Left lung (tissue), 10 donors: ENCODE results near the gene PROM1. TPM values are rescaled to one million over a fixed set of nuclear protein-coding genes. Genes with fewer than 3 reads are reported as not detected.

Experiments
- ATAC-seq: fragments of 200-7000 bp; cut with Tn5 transposase; one replicate; pipeline ENCODE4 v1.9.1; 2020; ENCODE audit warnings: moderate library complexity
- DNase-seq, 4 donors: peaks; one replicate each; pipeline ENCODE4 v3.0.0-alpha.2; 2013 to 2020
- H3K27ac ChIP-seq, 2 donors: fragments of 200-600 bp; sonication (generic) in 1 of 2; one replicate each; pipeline versions ENCODE4 v1.5.0 to v1.8.0; 2020 to 2021
- H3K27me3 ChIP-seq, 2 donors: fragments of 200-600 bp; sonication (generic) in 1 of 2; one replicate each; pipeline versions ENCODE4 v1.5.0 to v1.8.0; 2020 to 2021
- H3K36me3 ChIP-seq, 2 donors: fragments of 200-600 bp; sonication (generic) in 1 of 2; one replicate each; pipeline versions ENCODE4 v1.5.0 to v1.8.0; 2020 to 2021
- H3K4me1 ChIP-seq, 2 donors: fragments of 200-600 bp; one replicate each; pipeline ENCODE4 v1.8.0; 2021
- H3K4me3 ChIP-seq, 2 donors: fragments of 200-600 bp; sonication (generic) in 1 of 2; one replicate each; pipeline versions ENCODE4 v1.5.0 to v1.8.0; 2020 to 2021; ENCODE audit warnings: mild to moderate bottlenecking in 1 of 2
- H3K9me3 ChIP-seq, 2 donors: fragments of 200-600 bp; sonication (generic) in 1 of 2; one replicate each; pipeline versions ENCODE4 v1.5.0 to v1.8.0; 2020 to 2021
- intact Hi-C, 2 donors: fragments of 100-400 bp; cut with DNase I; formaldehyde crosslinking; loops; one replicate each; pipeline versions ENCODE4 v1.11.2 to v1.14.2; 2022
- polyA plus RNA-seq, 6 donors: library from polyadenylated mRNA; unstranded; fragments of 120-200 nt; gene quantifications; one replicate each; pipeline ENCODE4 v1.2.1, GENCODE V29; 2013; ENCODE audit not compliant: insufficient read length in 6 of 6
- total RNA-seq, 2 donors: library from RNA; stranded (reverse); fragmentation: NEBNext Ultra II Directional; extraction: Animal tissue kit (Norgen Biotek cat#: 25700); gene quantifications; one replicate each; pipeline ENCODE4 v1.2.1, GENCODE V29; 2021
- TF ChIP-seq, protein P1 (sequence below), 2 donors: fragments of 200-600 bp; sonication (generic) in 1 of 2; IDR thresholded peaks; one replicate each; pipeline versions ENCODE4 v1.5.0 to v1.8.0; 2021; ENCODE audit warnings: antibody characterized with exemption in 2 of 2
- donor health status: DM: no; HTN: yes; CAD: no.
- donor health status: DM: no; HTN: no; CAD: no.

PROM1 gene
- total and polyA plus RNA-seq, 8 donors, result 11.2 to 37.1 (median 25.2) TPM; not detected in 1

DNA sequence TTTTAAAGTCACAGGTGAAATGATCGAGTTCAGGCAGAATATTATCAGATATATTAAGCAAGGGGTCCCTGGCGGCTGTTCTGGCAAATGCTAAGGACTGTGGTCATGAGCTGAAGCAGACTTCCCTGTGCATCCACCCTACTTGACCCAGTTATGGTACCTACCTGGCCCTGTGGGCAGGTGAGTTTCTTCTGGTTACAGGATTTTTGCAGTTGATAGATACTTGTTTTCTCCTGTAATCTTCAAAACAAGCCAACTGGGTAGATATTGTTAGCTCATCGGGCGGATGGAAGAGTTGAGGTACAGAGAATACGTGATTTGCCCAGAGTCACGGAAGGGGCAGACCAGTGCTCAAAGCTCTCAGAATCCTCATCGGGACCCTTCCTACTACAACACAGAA lies 18.5 kb upstream of the PROM1 start:
- Histone ChIP-seq H3K4me3 (no peak overlapping the region), H3K4me1 (no peaks in the 10 kb centered on the region), H3K27ac (no peak overlapping the region), H3K36me3 (no peaks in the 10 kb centered on the region), H3K27me3 (no peaks in the 10 kb centered on the region), H3K9me3 (no peaks in the 10 kb centered on the region)
- DNase-seq (no peak), ATAC-seq (no peak)
- TF ChIP-seq, protein P1, sequence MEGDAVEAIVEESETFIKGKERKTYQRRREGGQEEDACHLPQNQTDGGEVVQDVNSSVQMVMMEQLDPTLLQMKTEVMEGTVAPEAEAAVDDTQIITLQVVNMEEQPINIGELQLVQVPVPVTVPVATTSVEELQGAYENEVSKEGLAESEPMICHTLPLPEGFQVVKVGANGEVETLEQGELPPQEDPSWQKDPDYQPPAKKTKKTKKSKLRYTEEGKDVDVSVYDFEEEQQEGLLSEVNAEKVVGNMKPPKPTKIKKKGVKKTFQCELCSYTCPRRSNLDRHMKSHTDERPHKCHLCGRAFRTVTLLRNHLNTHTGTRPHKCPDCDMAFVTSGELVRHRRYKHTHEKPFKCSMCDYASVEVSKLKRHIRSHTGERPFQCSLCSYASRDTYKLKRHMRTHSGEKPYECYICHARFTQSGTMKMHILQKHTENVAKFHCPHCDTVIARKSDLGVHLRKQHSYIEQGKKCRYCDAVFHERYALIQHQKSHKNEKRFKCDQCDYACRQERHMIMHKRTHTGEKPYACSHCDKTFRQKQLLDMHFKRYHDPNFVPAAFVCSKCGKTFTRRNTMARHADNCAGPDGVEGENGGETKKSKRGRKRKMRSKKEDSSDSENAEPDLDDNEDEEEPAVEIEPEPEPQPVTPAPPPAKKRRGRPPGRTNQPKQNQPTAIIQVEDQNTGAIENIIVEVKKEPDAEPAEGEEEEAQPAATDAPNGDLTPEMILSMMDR (IDR thresholded peaks at IDR 0.05), result no peak
- intact Hi-C loops, result no loop called here

DNA sequence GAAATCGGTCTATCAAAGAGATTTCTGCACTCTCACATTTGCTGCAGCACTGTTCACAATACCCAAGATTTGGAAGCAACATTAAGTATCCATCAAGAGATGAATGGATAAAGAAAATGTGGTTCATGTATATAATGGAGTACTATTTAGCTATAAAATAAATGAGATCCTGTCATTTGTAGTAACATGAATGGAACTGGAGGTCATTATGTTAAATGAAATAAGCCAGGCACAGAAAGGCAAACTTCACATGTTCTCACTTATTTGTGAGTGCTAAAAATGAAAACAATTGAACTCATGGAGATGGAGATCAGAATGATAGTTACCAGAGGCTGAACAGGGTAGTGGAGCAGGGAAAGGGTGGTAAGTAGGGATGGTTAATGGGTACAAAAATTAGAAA lies 17.0 kb upstream of the PROM1 start:
- no peaks in the 10 kb centered on the region for H3K9me3 ChIP-seq
- TF ChIP-seq, protein P1 (IDR thresholded peaks at IDR 0.05), result no peak
- DNase-seq, result no peak
- H3K36me3 ChIP-seq, result no peaks in the 10 kb centered on the region
- no peak overlapping the region for H3K27ac ChIP-seq
- intact Hi-C loops, result no loop called here
- H3K27me3 ChIP-seq, result no peaks in the 10 kb centered on the region
- H3K4me1 ChIP-seq, result no peaks in the 10 kb centered on the region
- no peak overlapping the region for H3K4me3 ChIP-seq
- ATAC-seq, result no peak

DNA sequence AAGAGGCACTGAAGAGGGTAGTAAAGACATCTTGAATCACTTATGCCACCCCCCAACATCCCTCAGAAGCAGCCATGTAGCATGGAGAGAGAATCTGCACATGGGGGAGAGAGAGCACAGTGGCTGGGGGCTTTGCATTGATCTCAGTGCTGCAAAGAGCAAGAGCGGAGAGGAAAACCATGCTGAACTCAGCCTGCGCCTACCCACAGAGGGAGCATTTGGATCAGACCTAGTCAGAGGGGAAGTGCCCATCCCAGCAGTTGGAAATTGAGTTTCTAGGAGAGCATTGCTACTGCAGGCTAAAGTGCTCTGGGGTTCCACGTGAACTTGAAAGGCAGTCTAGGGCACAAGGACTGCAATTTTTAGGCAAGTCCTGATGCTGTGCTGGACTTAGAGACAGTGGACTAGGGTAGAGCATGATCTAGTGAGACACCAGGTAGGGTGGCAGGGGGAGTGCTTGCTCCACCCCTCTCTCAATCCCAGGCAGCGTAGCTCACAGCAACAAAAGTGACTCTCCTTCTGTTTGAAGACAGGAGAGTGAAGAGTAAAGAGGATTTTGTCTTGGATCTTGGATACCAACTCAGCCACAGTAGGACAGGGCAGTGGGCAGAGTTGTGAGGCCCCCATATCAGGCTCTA lies 9.0 kb upstream of the PROM1 start:
- intact Hi-C loops, result no loop called here

DNA sequence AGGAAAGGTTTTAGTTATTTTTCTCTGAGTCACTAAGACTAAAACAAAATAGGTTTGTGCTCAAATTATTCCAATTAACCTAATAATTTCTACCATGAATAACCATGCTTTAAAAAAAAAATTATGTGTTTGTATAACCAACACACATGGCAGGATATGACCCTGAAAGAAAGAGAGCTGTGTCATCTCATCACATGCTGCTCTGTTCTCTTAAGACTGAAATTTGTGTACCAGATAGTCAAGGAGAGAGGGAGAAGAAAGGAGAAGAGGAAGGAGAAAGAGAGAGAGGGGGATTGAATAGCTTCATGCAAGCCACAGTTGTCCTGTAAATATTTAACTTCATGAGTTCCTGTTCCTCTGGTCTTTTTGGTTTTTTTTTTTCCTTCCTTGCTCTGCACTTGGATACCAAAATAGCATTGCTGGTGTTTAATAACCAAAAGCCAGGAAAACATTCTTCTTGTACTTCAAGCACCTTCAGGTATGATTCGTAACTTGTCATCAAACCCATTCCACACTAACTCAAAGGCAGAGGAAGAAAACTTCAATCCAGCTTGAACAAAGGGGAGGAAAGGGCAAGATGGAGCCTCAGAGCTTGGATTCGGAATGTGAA lies 6.4 kb upstream of the PROM1 start:
- TF ChIP-seq, protein P1 (IDR thresholded peaks at IDR 0.05), result no peak
- DNase-seq (no peak), ATAC-seq (peak; percentile 60)

More for the DNA sequence above, 9.0 kb upstream of the PROM1 start:
- H3K27ac ChIP-seq, result no peak overlapping the region
- no peaks in the 10 kb centered on the region for H3K36me3 ChIP-seq
- no peaks in the 10 kb centered on the region for H3K4me1 ChIP-seq
- H3K27me3 ChIP-seq, result no peaks in the 10 kb centered on the region
- no peaks in the 10 kb centered on the region for H3K9me3 ChIP-seq
- TF ChIP-seq, protein P1 (IDR thresholded peaks at IDR 0.05), result no peak
- no peak overlapping the region for H3K4me3 ChIP-seq
- ATAC-seq (no peak), DNase-seq (no peak)

DNA sequence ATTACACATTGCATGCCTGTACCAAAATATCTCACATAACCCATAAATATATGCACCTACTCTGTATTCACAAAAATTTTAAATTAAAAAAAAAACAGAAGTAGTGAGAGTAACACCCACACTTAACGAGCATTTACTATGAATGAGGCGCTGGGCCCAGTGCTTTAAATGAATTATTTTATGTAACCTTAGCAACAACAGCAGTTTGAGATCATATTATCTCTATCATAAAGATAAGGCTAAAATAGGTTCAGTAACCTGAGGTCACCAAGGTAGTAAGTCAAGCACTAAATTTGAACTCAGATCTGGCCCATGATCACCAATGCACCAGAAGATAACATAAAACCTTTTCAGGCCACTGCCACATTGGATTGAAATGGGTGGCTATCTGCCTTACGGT lies 5.3 kb upstream of the PROM1 start:
- TF ChIP-seq, protein P1 (IDR thresholded peaks at IDR 0.05), result no peak
- intact Hi-C loops, result no loop called here
- peaks cover 11 to 12% of the 10 kb centered on the region in 2 donors for H3K27me3 ChIP-seq
- ATAC-seq (no peak), DNase-seq (no peak)
- H3K27ac ChIP-seq, result no peak overlapping the region
- H3K9me3 ChIP-seq, result no peaks in the 10 kb centered on the region
- no peaks in the 10 kb centered on the region for H3K4me1 ChIP-seq
- H3K36me3 ChIP-seq, result no peaks in the 10 kb centered on the region
- H3K4me3 ChIP-seq, result no peak overlapping the region

More for the DNA sequence above, 6.4 kb upstream of the PROM1 start:
- H3K4me1 ChIP-seq, result no peaks in the 10 kb centered on the region
- H3K4me3 ChIP-seq, result no peak overlapping the region
- no peaks in the 10 kb centered on the region for H3K36me3 ChIP-seq
- H3K27me3 ChIP-seq, result peaks cover 1% of the 10 kb centered on the region in 2 donors
- intact Hi-C loops, result no loop called here
- no peak overlapping the region for H3K27ac ChIP-seq
- no peaks in the 10 kb centered on the region for H3K9me3 ChIP-seq
